Memory B cell (primary cell): ENCODE measurements around the gene DERL2.

Experiments
- ATAC-seq: fragments of 150-1000 bp; cut with Tn5 transposase; 2 replicates; pipeline ENCODE4 v1.10.0; 2021; ENCODE audit warnings: low read depth, mild to moderate bottlenecking, moderate library complexity
- DNase-seq, 2 donors: peaks; one replicate each; pipeline ENCODE4 v3.0.0; 2022; ENCODE audit warnings: low spot score in 2 of 2
- H3K27ac Mint-ChIP-seq: one replicate; pipeline ENCODE4 v1.8.0; 2022; ENCODE audit warnings: mild to moderate bottlenecking, moderate library complexity, mixed read lengths
- H3K27me3 Mint-ChIP-seq: one replicate; pipeline ENCODE4 v1.8.0; 2022; ENCODE audit warnings: mixed read lengths
- H3K36me3 Mint-ChIP-seq: one replicate; pipeline ENCODE4 v1.8.0; 2022; ENCODE audit warnings: mild to moderate bottlenecking, mixed read lengths
- H3K4me1 Mint-ChIP-seq: one replicate; pipeline ENCODE4 v1.8.0; 2022; ENCODE audit warnings: mixed read lengths
- H3K4me3 Mint-ChIP-seq: one replicate; pipeline ENCODE4 v1.8.0; 2022; ENCODE audit warnings: mild to moderate bottlenecking, moderate library complexity, mixed read lengths
- H3K9me3 Mint-ChIP-seq: one replicate; pipeline ENCODE4 v1.8.0; 2022; ENCODE audit warnings: mixed read lengths

DERL2 gene

GRCh38 chr17:5513628-5514027, 27.6 kb upstream of the DERL2 start:
- H3K4me3 Mint-ChIP-seq, result no peak overlapping the region
- peaks cover 3% of the 10 kb centered on the region for H3K9me3 Mint-ChIP-seq
- no peak overlapping the region for H3K27ac Mint-ChIP-seq
- no peak for ATAC-seq
- H3K36me3 Mint-ChIP-seq, result peaks cover 53% of the 10 kb centered on the region
- H3K27me3 Mint-ChIP-seq, result no peaks in the 10 kb centered on the region
- DNase-seq, result no peak
- peaks cover 6% of the 10 kb centered on the region for H3K4me1 Mint-ChIP-seq

- no peak overlapping the region for H3K4me3 Mint-ChIP-seq
- H3K27ac Mint-ChIP-seq, result peak overlapping the region; percentile 71
- no peak for ATAC-seq
- peaks cover 6% of the 10 kb centered on the region for H3K4me1 Mint-ChIP-seq
- H3K9me3 Mint-ChIP-seq, result peaks cover 3% of the 10 kb centered on the region
- H3K36me3 Mint-ChIP-seq, result peaks cover 41% of the 10 kb centered on the region
- no peak for DNase-seq
- H3K27me3 Mint-ChIP-seq, result no peaks in the 10 kb centered on the region
These were observed 25.6 kb upstream of the DERL2 start for GRCh38 chr17:5511401-5512225.

- no peak for ATAC-seq
- Mint-ChIP-seq H3K27ac (no peak overlapping the region), H3K36me3 (peaks cover 34% of the 10 kb centered on the region)
These were observed 24.8 kb upstream of the DERL2 start for GRCh38 chr17:5510771-5511170.

GRCh38 chr17:5509482-5509881, 23.5 kb upstream of the DERL2 start:
- H3K9me3 Mint-ChIP-seq, result peaks cover 3% of the 10 kb centered on the region
- H3K27me3 Mint-ChIP-seq, result no peaks in the 10 kb centered on the region
- H3K27ac Mint-ChIP-seq, result no peak overlapping the region
- peaks cover 24% of the 10 kb centered on the region for H3K36me3 Mint-ChIP-seq
- DNase-seq (no peak), ATAC-seq (no peak)
- H3K4me1 Mint-ChIP-seq, result peaks cover 6% of the 10 kb centered on the region
- no peak overlapping the region for H3K4me3 Mint-ChIP-seq

More at GRCh38 chr17:5510771-5511170, 24.8 kb upstream of the DERL2 start:
- no peak overlapping the region for H3K4me3 Mint-ChIP-seq
- peaks cover 3% of the 10 kb centered on the region for H3K9me3 Mint-ChIP-seq
- peaks cover 6% of the 10 kb centered on the region for H3K4me1 Mint-ChIP-seq
- no peaks in the 10 kb centered on the region for H3K27me3 Mint-ChIP-seq
- DNase-seq, result no peak

GRCh38 chr17:5508810-5509209, 22.8 kb upstream of the DERL2 start:
- Mint-ChIP-seq H3K27me3 (no peaks in the 10 kb centered on the region), H3K4me3 (no peak overlapping the region), H3K4me1 (peaks cover 6% of the 10 kb centered on the region), H3K9me3 (peaks cover 3% of the 10 kb centered on the region), H3K36me3 (peaks cover 20% of the 10 kb centered on the region), H3K27ac (no peak overlapping the region)
- no peak for ATAC-seq
- DNase-seq, result no peak

GRCh38 chr17:5506307-5506706, 20.3 kb upstream of the DERL2 start:
- ATAC-seq (no peak), DNase-seq (no peak)
- Mint-ChIP-seq H3K4me1 (peaks cover 2% of the 10 kb centered on the region), H3K4me3 (no peak overlapping the region), H3K27ac (no peak overlapping the region), H3K9me3 (no peaks in the 10 kb centered on the region), H3K27me3 (no peaks in the 10 kb centered on the region), H3K36me3 (peaks cover 17% of the 10 kb centered on the region)

GRCh38 chr17:5502552-5502951, 16.6 kb upstream of the DERL2 start:
- no peaks in the 10 kb centered on the region for H3K9me3 Mint-ChIP-seq
- peaks cover 14% of the 10 kb centered on the region for H3K36me3 Mint-ChIP-seq
- peaks cover 12% of the 10 kb centered on the region for H3K4me1 Mint-ChIP-seq
- H3K27me3 Mint-ChIP-seq, result no peaks in the 10 kb centered on the region
- ATAC-seq, result no peak
- DNase-seq, result no peak
- H3K27ac Mint-ChIP-seq, result peak overlapping the region; percentile 1
- no peak overlapping the region for H3K4me3 Mint-ChIP-seq

GRCh38 chr17:5501685-5502084, 15.7 kb upstream of the DERL2 start:
- ATAC-seq (no peak), DNase-seq (no peak)
- Mint-ChIP-seq H3K36me3 (peaks cover 14% of the 10 kb centered on the region), H3K9me3 (no peaks in the 10 kb centered on the region), H3K27me3 (peaks cover 2% of the 10 kb centered on the region), H3K4me1 (peaks cover 12% of the 10 kb centered on the region), H3K4me3 (peak overlapping the region; percentile 58), H3K27ac (peak overlapping the region; percentile 26)

- Mint-ChIP-seq H3K4me1 (peaks cover 12% of the 10 kb centered on the region), H3K36me3 (peaks cover 13% of the 10 kb centered on the region), H3K9me3 (no peaks in the 10 kb centered on the region), H3K27ac (peak overlapping the region; percentile 87), H3K4me3 (peak overlapping the region; percentile 94), H3K27me3 (peaks cover 5% of the 10 kb centered on the region)
- DNase-seq (peak; percentile 66 to 75), ATAC-seq (peak; percentile 93)
These were observed 14.8 kb upstream of the DERL2 start for GRCh38 chr17:5500589-5501391.

GRCh38 chr17:5500247-5500588, 14.2 kb upstream of the DERL2 start:
- H3K4me1 Mint-ChIP-seq, result peaks cover 12% of the 10 kb centered on the region
- peak overlapping the region; percentile 87 for H3K27ac Mint-ChIP-seq
- H3K27me3 Mint-ChIP-seq, result peaks cover 5% of the 10 kb centered on the region
- ATAC-seq (peak; percentile 6), DNase-seq (no peak)
- H3K9me3 Mint-ChIP-seq, result no peaks in the 10 kb centered on the region
- peaks cover 12% of the 10 kb centered on the region for H3K36me3 Mint-ChIP-seq
- peak overlapping the region; percentile 94 for H3K4me3 Mint-ChIP-seq

- H3K4me3 Mint-ChIP-seq, result peak overlapping the region; percentile 94
- peaks cover 12% of the 10 kb centered on the region for H3K36me3 Mint-ChIP-seq
- ATAC-seq (no peak), DNase-seq (no peak)
- H3K27ac Mint-ChIP-seq, result peak overlapping the region; percentile 87
- H3K9me3 Mint-ChIP-seq, result no peaks in the 10 kb centered on the region
- H3K4me1 Mint-ChIP-seq, result peaks cover 12% of the 10 kb centered on the region
- H3K27me3 Mint-ChIP-seq, result peaks cover 5% of the 10 kb centered on the region
These were observed 13.7 kb upstream of the DERL2 start for GRCh38 chr17:5499476-5500231.

- Mint-ChIP-seq H3K4me1 (peaks cover 5% of the 10 kb centered on the region), H3K9me3 (peaks cover 3% of the 10 kb centered on the region), H3K27me3 (peaks cover 5% of the 10 kb centered on the region), H3K36me3 (peaks cover 11% of the 10 kb centered on the region), H3K27ac (no peak overlapping the region), H3K4me3 (no peak overlapping the region)
- DNase-seq (no peak), ATAC-seq (no peak)
These were observed 7.0 kb upstream of the DERL2 start for GRCh38 chr17:5492970-5493369.

GRCh38 chr17:5488752-5489151, 2.8 kb upstream of the DERL2 start:
- Mint-ChIP-seq H3K27me3 (no peaks in the 10 kb centered on the region), H3K9me3 (peaks cover 3% of the 10 kb centered on the region), H3K4me1 (peaks cover 19% of the 10 kb centered on the region), H3K27ac (peak overlapping the region; percentile 25), H3K36me3 (peaks cover 14% of the 10 kb centered on the region), H3K4me3 (no peak overlapping the region)
- ATAC-seq, result no peak
- DNase-seq, result no peak
